ENCODE results near the gene AHDC1. TPM values are rescaled to one million over a fixed set of nuclear protein-coding genes. Genes with fewer than 3 reads are reported as not detected.

Gene AHDC1
- total RNA-seq, 1 donor from 2014 or later = 10.8 TPM

- H3K4me3 ChIP-seq (ENCODE audit: low read depth, low read length) = no peak overlapping the region
- DNase-seq (ENCODE audit: low read depth) = no peak
- TF ChIP-seq CTCF (conservative IDR thresholded peaks at IDR 0.05; ENCODE audit: low read depth, low read length) = peak; percentile 32
These were observed 56.5 kb downstream of the AHDC1 start for GRCh38 chr1:27547220-27548116.

GRCh38 chr1:27545876-27546275 lies 58.1 kb downstream of the AHDC1 start:
- H3K4me3 ChIP-seq (ENCODE audit: low read depth, low read length) = no peak overlapping the region
- no peak for TF ChIP-seq CTCF (conservative IDR thresholded peaks at IDR 0.05; ENCODE audit: low read depth, low read length)
- no peak for DNase-seq (ENCODE audit: low read depth)

GRCh38 chr1:27545271-27545670 lies 58.7 kb downstream of the AHDC1 start:
- TF ChIP-seq CTCF (conservative IDR thresholded peaks at IDR 0.05; ENCODE audit: low read depth, low read length) = no peak
- no peak overlapping the region for H3K4me3 ChIP-seq (ENCODE audit: low read depth, low read length)
- no peak for DNase-seq (ENCODE audit: low read depth)

- no peak overlapping the region for H3K4me3 ChIP-seq (ENCODE audit: low read depth, low read length)
- DNase-seq (ENCODE audit: low read depth) = no peak
- no peak for TF ChIP-seq CTCF (conservative IDR thresholded peaks at IDR 0.05; ENCODE audit: low read depth, low read length)
These were observed 59.1 kb downstream of the AHDC1 start for GRCh38 chr1:27544834-27545233.

GRCh38 chr1:27543284-27543683 lies 60.7 kb downstream of the AHDC1 start:
- H3K4me3 ChIP-seq (ENCODE audit: low read depth, low read length) = no peak overlapping the region
- no peak for TF ChIP-seq CTCF (conservative IDR thresholded peaks at IDR 0.05; ENCODE audit: low read depth, low read length)
- DNase-seq (ENCODE audit: low read depth) = no peak

GRCh38 chr1:27542463-27543273 lies 61.3 kb downstream of the AHDC1 start:
- H3K4me3 ChIP-seq (ENCODE audit: low read depth, low read length) = no peak overlapping the region
- no peak for TF ChIP-seq CTCF (conservative IDR thresholded peaks at IDR 0.05; ENCODE audit: low read depth, low read length)
- DNase-seq (ENCODE audit: low read depth) = peak; percentile 89
